Subcutaneous abdominal adipose tissue (tissue), 5 donors: ENCODE results near the gene SLC25A33.
"Not testable (repeated sequence)": the region's sequence is repeated elsewhere in the genome, so short reads cannot be mapped to it uniquely, and the experiment has no call there.

Source experiments
- H3K27ac ChIP-seq: one replicate; pipeline ENCODE4 v1.7.0; 2013; ENCODE audit warnings: low read depth, mild to moderate bottlenecking, inconsistent platforms, low read length, moderate library complexity
- H3K27me3 ChIP-seq, 5 donors: one replicate each; pipeline ENCODE4 v1.7.0; 2013; ENCODE audit warnings: low read length in 5 of 5, inconsistent platforms in 1 of 5; ENCODE audit not compliant: control insufficient read depth in 5 of 5, insufficient read depth in 4 of 5
- H3K36me3 ChIP-seq, 5 donors: one replicate each; pipeline ENCODE4 v1.7.0; 2013; ENCODE audit warnings: low read length in 5 of 5; ENCODE audit not compliant: control insufficient read depth in 5 of 5, insufficient read depth in 5 of 5
- H3K4me1 ChIP-seq, 5 donors: one replicate each; pipeline ENCODE4 v1.7.0; 2013; ENCODE audit warnings: low read length in 5 of 5, mild to moderate bottlenecking in 3 of 5, moderate library complexity in 1 of 5; ENCODE audit not compliant: control insufficient read depth in 5 of 5, insufficient read depth in 5 of 5
- H3K4me3 ChIP-seq, 5 donors: one replicate each; pipeline ENCODE4 v1.7.0; 2013; ENCODE audit warnings: low read length in 5 of 5, low read depth in 1 of 5
- H3K9ac ChIP-seq, 5 donors: one replicate each; pipeline ENCODE4 v1.7.0; 2013; ENCODE audit warnings: low read length in 5 of 5, mild to moderate bottlenecking in 4 of 5, moderate library complexity in 3 of 5
- H3K9me3 ChIP-seq, 5 donors: one replicate each; pipeline ENCODE4 v1.7.0; 2013; ENCODE audit warnings: low read length in 5 of 5; ENCODE audit not compliant: control insufficient read depth in 5 of 5
- donor health status: healthy.
- donor health status: healthy.
- donor health status: healthy.
- donor health status: healthy.
- donor health status: healthy.

Gene SLC25A33

GRCh38 chr1:9506901-9507300 lies 32.4 kb upstream of the SLC25A33 start:
- no peak overlapping the region for H3K27ac ChIP-seq
- H3K9me3 ChIP-seq = no peaks in the 10 kb centered on the region
- no peaks in the 10 kb centered on the region for H3K27me3 ChIP-seq
- H3K9ac ChIP-seq = no peak overlapping the region
- no peak overlapping the region for H3K4me3 ChIP-seq
- H3K36me3 ChIP-seq = no peaks in the 10 kb centered on the region
- H3K4me1 ChIP-seq = peaks cover 0 to 9% (median 0%) of the 10 kb centered on the region in 5 donors

GRCh38 chr1:9510130-9510529 lies 29.1 kb upstream of the SLC25A33 start:
- no peaks in the 10 kb centered on the region for H3K27me3 ChIP-seq
- no peaks in the 10 kb centered on the region for H3K4me1 ChIP-seq
- no peaks in the 10 kb centered on the region for H3K36me3 ChIP-seq
- no peaks in the 10 kb centered on the region for H3K9me3 ChIP-seq
- H3K27ac ChIP-seq = no peak overlapping the region
- H3K4me3 ChIP-seq = no peak overlapping the region
- H3K9ac ChIP-seq = no peak overlapping the region

GRCh38 chr1:9515550-9515949 lies 23.7 kb upstream of the SLC25A33 start:
- not testable (repeated sequence) for H3K27ac ChIP-seq, H3K9ac ChIP-seq, H3K4me3 ChIP-seq, H3K4me1 ChIP-seq, H3K36me3 ChIP-seq, H3K9me3 ChIP-seq, H3K27me3 ChIP-seq

GRCh38 chr1:9518454-9518998 lies 20.7 kb upstream of the SLC25A33 start:
- no peak overlapping the region for H3K4me3 ChIP-seq
- no peaks in the 10 kb centered on the region for H3K4me1 ChIP-seq
- H3K27me3 ChIP-seq = peaks cover 0 to 5% (median 0%) of the 10 kb centered on the region in 5 donors
- H3K36me3 ChIP-seq = no peaks in the 10 kb centered on the region
- H3K9ac ChIP-seq = no peak overlapping the region
- peaks cover 0 to 5% (median 0%) of the 10 kb centered on the region in 5 donors for H3K9me3 ChIP-seq
- no peak overlapping the region for H3K27ac ChIP-seq

GRCh38 chr1:9520411-9520810 lies 18.9 kb upstream of the SLC25A33 start:
- Histone ChIP-seq H3K36me3 (no peaks in the 10 kb centered on the region), H3K4me3 (no peak overlapping the region), H3K9ac (no peak overlapping the region), H3K4me1 (no peaks in the 10 kb centered on the region), H3K27ac (no peak overlapping the region), H3K9me3 (peaks cover 0 to 5% (median 0%) of the 10 kb centered on the region in 5 donors), H3K27me3 (peaks cover 0 to 5% (median 0%) of the 10 kb centered on the region in 5 donors)

GRCh38 chr1:9529190-9529589 lies 10.1 kb upstream of the SLC25A33 start:
- Histone ChIP-seq H3K4me1 (peaks cover 0 to 16% (median 7%) of the 10 kb centered on the region in 5 donors), H3K27me3 (no peaks in the 10 kb centered on the region), H3K36me3 (no peaks in the 10 kb centered on the region), H3K27ac (no peak overlapping the region), H3K4me3 (no peak overlapping the region), H3K9me3 (no peaks in the 10 kb centered on the region), H3K9ac (no peak overlapping the region)

- Histone ChIP-seq H3K36me3 (no peaks in the 10 kb centered on the region), H3K27ac (no peak overlapping the region), H3K27me3 (no peaks in the 10 kb centered on the region), H3K4me1 (peaks cover 0 to 16% (median 7%) of the 10 kb centered on the region in 5 donors), H3K9ac (no peak overlapping the region), H3K9me3 (no peaks in the 10 kb centered on the region), H3K4me3 (no peak overlapping the region)
Observed at GRCh38 chr1:9530320-9530719, 8.9 kb upstream of the SLC25A33 start.

- Histone ChIP-seq H3K27ac (no peak overlapping the region), H3K9me3 (no peaks in the 10 kb centered on the region), H3K27me3 (no peaks in the 10 kb centered on the region), H3K4me3 (no peak overlapping the region), H3K4me1 (peaks cover 2 to 9% (median 5%) of the 10 kb centered on the region in 5 donors), H3K9ac (no peak overlapping the region), H3K36me3 (no peaks in the 10 kb centered on the region)
Observed at GRCh38 chr1:9534953-9535352, 4.3 kb upstream of the SLC25A33 start.

- H3K4me1 ChIP-seq = peaks cover 0 to 15% (median 11%) of the 10 kb centered on the region in 5 donors
- H3K27ac ChIP-seq = no peak overlapping the region
- H3K36me3 ChIP-seq = no peaks in the 10 kb centered on the region
- H3K4me3 ChIP-seq = no peak overlapping the region
- H3K9ac ChIP-seq = no peak overlapping the region
- no peaks in the 10 kb centered on the region for H3K9me3 ChIP-seq
- H3K27me3 ChIP-seq = no peaks in the 10 kb centered on the region
Observed at GRCh38 chr1:9536301-9536700, 3.0 kb upstream of the SLC25A33 start.

GRCh38 chr1:9537863-9538668 lies 1.2 kb upstream of the SLC25A33 start:
- Histone ChIP-seq H3K27ac (no peak overlapping the region), H3K27me3 (no peaks in the 10 kb centered on the region), H3K9ac (no peak overlapping the region), H3K36me3 (no peaks in the 10 kb centered on the region), H3K9me3 (no peaks in the 10 kb centered on the region), H3K4me3 (no peak overlapping the region), H3K4me1 (peaks cover 0 to 26% (median 23%) of the 10 kb centered on the region in 5 donors)
